ENCODE data around the gene ALX4. TPM values are rescaled to one million over a fixed set of nuclear protein-coding genes. Genes with fewer than 3 reads are reported as not detected.

The ALX4 gene
- total and polyA plus RNA-seq, 2 donors (not counting 3 experiments of a cell fraction or from before 2014, with no cell fraction given) = not detected

- DNase-seq (ENCODE audit: low read depth, low spot score) = no peak
- no TSS peak for BruUV-seq (replicated peaks)
- no peak for FAIRE-seq
- Histone ChIP-seq H3K4me2 (ENCODE audit: insufficient read depth, low read length) (no peak overlapping the region), H3K9me1 (replicated peaks; ENCODE audit: control insufficient read depth, extremely low read depth, insufficient read depth, low read length) (no peaks in the 10 kb centered on the region), H3K27ac (ENCODE audit: insufficient read depth, low read depth, low read length) (no peak overlapping the region), H3K4me1 (ENCODE audit: control insufficient read depth, extremely low read depth, insufficient read depth, low read length) (no peaks in the 10 kb centered on the region), H3K27me3 (ENCODE audit: control insufficient read depth in 2 of 2, insufficient read depth in 2 of 2, low read length in 2 of 2) (peaks cover 4 to 14% of the 10 kb centered on the region in 2 experiments), H3K4me3 (replicated peaks in 1 of 3; ENCODE audit: insufficient read depth in 1 of 3, low read depth in 1 of 3, low read length in 3 of 3) (no peak overlapping the region), H3K79me2 (ENCODE audit: control insufficient read depth, insufficient read depth, low read length) (no peaks in the 10 kb centered on the region), H3K9ac (replicated peaks; ENCODE audit: extremely low read depth, insufficient read depth, low read length) (no peak overlapping the region), H3K36me3 (ENCODE audit: control insufficient read depth in 2 of 2, extremely low read depth in 1 of 2, insufficient read depth in 2 of 2, low read length in 2 of 2) (no peaks in the 10 kb centered on the region), H3K9me3 (replicated peaks; ENCODE audit: control insufficient read depth, insufficient read depth, low read length) (no peaks in the 10 kb centered on the region), H4K20me1 (replicated peaks; ENCODE audit: control insufficient read depth, extremely low read depth, insufficient read depth, low read length) (no peaks in the 10 kb centered on the region), H2AFZ (ENCODE audit: low read depth, low read length) (no peak overlapping the region)
- POLR2A ChIA-PET = no interaction called here
- CTCF ChIA-PET = interaction anchor here (0.7 kb wide), 1 partner anchor 15 kb away, joined by 4 read pairs; no protein-coding TSS in a partner anchor
- no peak for TF ChIP-seq MAX (IDR thresholded peaks at IDR 0.05; ENCODE audit: insufficient read depth, insufficient read length)
- no peak for TF ChIP-seq POLR2A (IDR thresholded peaks at IDR 0.05; ENCODE audit: low read depth, low read length)
- TF ChIP-seq POLR2AphosphoS5 (IDR thresholded peaks at IDR 0.05; ENCODE audit: insufficient read depth, low read depth, low read length) = no peak
- no peak for TF ChIP-seq JUN (IDR thresholded peaks at IDR 0.05; ENCODE audit: borderline replicate concordance, insufficient read depth, insufficient read length, low read depth)
- no peak for TF ChIP-seq MYC (IDR thresholded peaks at IDR 0.05; ENCODE audit: low read depth, low read length)
- TF ChIP-seq EZH2 (IDR thresholded peaks at IDR 0.05; ENCODE audit: borderline replicate concordance, low read depth, low read length, severe bottlenecking) = no peak
- TF ChIP-seq, protein P1, sequence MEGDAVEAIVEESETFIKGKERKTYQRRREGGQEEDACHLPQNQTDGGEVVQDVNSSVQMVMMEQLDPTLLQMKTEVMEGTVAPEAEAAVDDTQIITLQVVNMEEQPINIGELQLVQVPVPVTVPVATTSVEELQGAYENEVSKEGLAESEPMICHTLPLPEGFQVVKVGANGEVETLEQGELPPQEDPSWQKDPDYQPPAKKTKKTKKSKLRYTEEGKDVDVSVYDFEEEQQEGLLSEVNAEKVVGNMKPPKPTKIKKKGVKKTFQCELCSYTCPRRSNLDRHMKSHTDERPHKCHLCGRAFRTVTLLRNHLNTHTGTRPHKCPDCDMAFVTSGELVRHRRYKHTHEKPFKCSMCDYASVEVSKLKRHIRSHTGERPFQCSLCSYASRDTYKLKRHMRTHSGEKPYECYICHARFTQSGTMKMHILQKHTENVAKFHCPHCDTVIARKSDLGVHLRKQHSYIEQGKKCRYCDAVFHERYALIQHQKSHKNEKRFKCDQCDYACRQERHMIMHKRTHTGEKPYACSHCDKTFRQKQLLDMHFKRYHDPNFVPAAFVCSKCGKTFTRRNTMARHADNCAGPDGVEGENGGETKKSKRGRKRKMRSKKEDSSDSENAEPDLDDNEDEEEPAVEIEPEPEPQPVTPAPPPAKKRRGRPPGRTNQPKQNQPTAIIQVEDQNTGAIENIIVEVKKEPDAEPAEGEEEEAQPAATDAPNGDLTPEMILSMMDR (IDR thresholded peaks at IDR 0.05; ENCODE audit: extremely low read depth in 1 of 2, insufficient read depth in 1 of 2, low read depth in 1 of 2, low read length in 2 of 2) = no peak
- no peak for TF ChIP-seq GATA2 (IDR thresholded peaks at IDR 0.05; ENCODE audit: insufficient read depth, insufficient read length, low read depth, low read length)
- no peak for TF ChIP-seq FOS (IDR thresholded peaks at IDR 0.05; ENCODE audit: borderline replicate concordance, insufficient read depth, low read length)
- dilution Hi-C loops (cut with MboI; ENCODE audit: extremely low pct_ligation_motif_present, low sequenced_read_pairs) = no loop called here
- intact Hi-C loops (cut with micrococcal nuclease) = no loop called here
These were observed 34.0 kb upstream of the ALX4 start for GRCh38 chr11:44343778-44344422.

All from endothelial cell of umbilical vein (primary cell).